ENCODE results near the gene FUOM.

DNA sequence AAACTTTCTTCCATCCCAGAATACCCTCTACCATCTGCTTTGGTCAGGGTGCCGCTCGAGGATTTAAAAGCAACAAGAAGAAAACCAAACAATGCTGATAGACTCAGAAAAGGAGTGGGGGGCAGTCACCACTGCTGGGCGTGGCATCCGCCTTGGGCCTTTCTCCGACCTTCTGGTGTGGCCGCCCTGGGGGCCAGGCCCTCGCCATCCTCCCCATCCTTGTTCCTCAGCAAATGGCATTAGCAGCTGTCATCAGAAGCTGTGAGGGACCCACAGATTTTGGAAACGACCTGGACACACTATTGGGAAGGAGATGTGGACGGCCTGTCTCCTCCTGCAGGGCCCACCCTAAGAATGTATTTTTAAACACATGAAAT is 45.1 kb downstream of the FUOM start:
- TF ChIP-seq MTA3 (IDR thresholded peaks at IDR 0.05; ENCODE audit: borderline replicate concordance, low read length) (no peak), TCF7 (IDR thresholded peaks at IDR 0.05; ENCODE audit: borderline replicate concordance) (no peak)
